HG03066 (cell line): ENCODE data around the gene MAP7D1.

Experiments used
- ATAC-seq: cut with Tn5 transposase; IDR thresholded peaks from one replicate; pipeline ENCODE4 v1.9.1; 2021; ENCODE audit warnings: low read depth; ENCODE audit not compliant: unreplicated experiment

MAP7D1 gene

DNA sequence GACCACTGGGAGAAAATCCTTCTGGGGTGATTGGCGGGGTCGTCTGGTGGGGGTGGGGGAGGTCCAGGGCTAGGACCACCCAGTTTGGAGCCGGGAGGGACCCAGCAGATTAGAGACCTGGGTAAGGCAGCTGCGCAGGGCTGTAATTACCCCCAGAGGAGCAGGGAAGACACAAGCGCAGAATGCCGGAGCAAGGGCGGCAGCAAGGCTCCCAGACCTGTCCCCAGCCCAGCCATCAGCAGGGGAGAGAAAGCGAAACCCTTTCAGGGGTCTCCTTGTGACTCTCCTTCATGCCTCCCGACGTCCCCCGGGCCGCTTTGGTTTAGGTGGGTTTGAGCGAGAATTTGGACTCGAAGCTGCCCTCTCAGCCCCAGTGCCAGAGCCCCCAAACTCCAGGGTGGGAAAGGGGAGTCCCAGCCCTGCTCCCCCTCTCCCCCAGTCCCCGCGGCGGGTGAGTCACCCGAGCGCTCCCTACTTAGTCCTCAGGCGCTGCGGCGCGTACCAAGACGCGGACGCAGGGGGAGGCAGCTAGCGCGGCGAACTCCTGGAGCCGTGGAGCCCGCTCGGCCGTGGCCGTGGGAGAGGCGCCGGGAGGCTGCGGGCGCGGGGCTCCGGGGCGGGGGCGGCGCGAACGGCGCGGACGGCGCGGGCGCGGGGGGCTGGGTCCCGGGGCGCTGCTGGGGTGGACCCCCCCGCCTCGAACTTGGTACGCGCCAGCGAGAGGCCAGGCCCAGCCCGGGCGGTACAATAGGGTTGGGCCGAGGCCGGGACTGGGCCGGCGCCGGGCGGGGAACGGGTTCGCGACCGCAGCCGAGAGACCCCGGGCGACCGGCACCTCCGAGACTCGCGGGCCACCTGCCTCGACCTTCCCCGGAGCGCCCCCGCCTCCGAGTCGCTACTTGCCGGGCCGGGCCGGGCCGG is at the start of gene MAP7D1:
Gene MAP7D1 (plus strand): TSS at position 753 of the 921 bp plus-strand sequence. CDS start 258 bp downstream, outside the sequence.
- peak; percentile 50 for ATAC-seq

- no peak for ATAC-seq
Measured at GRCh38 chr1:36106269-36106668, 49.7 kb upstream of the MAP7D1 start.

GRCh38 chr1:36107394-36107793 is 48.6 kb upstream of the MAP7D1 start:
- ATAC-seq = no peak

DNA sequence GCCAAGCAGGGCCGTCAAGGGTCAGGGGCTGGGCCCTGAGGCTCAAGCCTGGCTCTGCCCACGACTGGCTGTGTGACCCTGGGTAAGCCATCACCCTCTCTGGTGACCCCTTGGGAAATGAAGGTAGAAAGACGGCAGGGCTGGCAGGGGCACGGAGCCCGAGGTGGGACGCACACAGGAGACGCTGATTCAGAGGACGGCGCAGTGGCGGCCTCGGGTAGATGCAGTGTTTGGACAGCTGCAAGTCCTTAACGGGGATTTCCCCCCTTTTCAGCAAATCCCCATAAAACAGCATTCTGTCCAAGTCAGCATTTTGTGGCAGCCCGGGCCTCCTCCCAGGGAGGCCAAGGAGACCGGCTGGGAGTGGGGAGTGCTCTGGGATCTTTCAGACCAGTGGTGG is 47.6 kb upstream of the MAP7D1 start:
- ATAC-seq = no peak

GRCh38 chr1:36109041-36109679 is 46.8 kb upstream of the MAP7D1 start:
- ATAC-seq = no peak

- no peak for ATAC-seq
Measured at GRCh38 chr1:36111151-36111550, 44.8 kb upstream of the MAP7D1 start.

- ATAC-seq = no peak
Measured at GRCh38 chr1:36112823-36113222, 43.1 kb upstream of the MAP7D1 start.

DNA sequence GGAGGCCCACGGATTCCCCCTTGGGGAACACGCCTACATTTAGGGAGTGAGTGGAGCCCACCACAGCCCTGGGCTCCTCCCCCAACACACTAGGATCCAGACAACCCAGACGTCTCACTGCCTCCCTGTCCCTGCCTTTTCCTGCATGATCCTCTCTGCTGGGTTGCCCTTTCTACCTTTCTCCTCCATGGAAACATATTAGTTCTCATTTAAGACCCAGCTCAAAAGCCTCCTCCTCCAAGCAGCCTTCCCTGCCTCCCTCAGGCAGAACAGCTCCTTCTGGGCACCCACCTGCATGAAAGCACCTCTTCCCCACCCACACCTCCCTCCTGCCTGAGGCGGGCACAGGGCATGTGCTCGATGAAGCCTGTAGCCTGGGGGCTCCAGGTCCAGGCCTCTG is 41.6 kb upstream of the MAP7D1 start:
- ATAC-seq = no peak

DNA sequence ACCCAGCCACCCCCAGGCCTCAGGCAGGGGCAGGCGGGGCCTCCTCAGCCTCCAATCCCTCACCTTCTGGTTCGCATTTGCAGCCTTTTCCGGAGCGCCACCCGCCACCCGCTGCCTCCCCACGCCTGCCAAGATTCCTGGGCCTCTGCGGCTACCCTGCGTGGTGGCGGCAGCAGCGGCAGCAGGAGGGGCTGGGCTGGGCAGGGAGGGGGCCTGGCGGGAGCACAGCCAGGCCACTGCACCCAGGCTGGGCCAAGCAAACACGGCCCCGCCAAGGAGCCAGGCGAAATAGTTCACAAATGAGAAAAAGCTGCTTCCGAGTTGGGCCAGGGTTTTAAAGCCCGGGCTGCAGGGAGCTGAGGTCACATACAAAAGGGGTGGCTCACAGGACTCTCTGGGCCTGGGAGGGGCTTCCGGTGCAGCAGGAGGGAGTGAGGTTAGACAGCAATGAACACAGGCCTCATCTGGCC is 40.7 kb upstream of the MAP7D1 start:
- ATAC-seq = no peak

- no peak for ATAC-seq
Measured at GRCh38 chr1:36115931-36116330, 40.0 kb upstream of the MAP7D1 start.

GRCh38 chr1:36116901-36117300 is 39.1 kb upstream of the MAP7D1 start:
- no peak for ATAC-seq

DNA sequence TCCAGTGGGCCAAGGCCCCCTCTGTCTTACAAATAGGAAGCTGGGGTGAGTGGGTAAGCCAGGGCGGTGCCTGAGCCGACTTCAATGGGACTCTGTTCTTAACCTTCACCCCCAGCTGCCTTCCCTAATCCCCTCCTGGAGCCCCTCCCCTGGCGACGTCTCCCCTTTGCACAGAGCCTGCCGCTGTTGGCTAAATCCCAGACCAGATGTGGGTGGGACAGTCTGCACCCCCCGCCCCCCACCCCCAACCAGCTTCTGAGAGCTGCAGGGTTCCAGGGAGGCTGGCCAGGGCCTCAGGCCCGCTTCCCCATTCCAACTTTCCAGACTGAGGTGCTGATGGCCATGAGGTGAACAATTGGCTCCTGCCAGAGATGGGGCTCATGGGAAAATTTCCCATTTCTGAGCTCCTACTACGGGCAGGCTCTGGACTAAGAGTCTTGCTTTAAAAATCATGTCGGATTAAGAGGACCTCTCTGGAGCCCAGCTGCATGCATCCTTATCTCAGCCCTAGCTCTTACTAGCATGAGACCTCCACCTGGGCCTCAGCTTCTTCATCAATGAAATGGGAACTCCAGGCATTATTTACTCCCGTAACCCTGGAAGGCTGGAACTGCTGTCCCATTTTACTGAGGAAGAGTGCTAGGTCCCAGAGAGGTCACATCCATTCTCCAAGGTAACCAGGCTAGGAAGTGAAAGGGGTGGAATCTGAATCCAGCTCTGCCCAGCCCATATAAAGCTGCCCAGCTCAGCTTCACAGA is 37.3 kb upstream of the MAP7D1 start:
- ATAC-seq = no peak

GRCh38 chr1:36119456-36119855 is 36.5 kb upstream of the MAP7D1 start:
- ATAC-seq = no peak

DNA sequence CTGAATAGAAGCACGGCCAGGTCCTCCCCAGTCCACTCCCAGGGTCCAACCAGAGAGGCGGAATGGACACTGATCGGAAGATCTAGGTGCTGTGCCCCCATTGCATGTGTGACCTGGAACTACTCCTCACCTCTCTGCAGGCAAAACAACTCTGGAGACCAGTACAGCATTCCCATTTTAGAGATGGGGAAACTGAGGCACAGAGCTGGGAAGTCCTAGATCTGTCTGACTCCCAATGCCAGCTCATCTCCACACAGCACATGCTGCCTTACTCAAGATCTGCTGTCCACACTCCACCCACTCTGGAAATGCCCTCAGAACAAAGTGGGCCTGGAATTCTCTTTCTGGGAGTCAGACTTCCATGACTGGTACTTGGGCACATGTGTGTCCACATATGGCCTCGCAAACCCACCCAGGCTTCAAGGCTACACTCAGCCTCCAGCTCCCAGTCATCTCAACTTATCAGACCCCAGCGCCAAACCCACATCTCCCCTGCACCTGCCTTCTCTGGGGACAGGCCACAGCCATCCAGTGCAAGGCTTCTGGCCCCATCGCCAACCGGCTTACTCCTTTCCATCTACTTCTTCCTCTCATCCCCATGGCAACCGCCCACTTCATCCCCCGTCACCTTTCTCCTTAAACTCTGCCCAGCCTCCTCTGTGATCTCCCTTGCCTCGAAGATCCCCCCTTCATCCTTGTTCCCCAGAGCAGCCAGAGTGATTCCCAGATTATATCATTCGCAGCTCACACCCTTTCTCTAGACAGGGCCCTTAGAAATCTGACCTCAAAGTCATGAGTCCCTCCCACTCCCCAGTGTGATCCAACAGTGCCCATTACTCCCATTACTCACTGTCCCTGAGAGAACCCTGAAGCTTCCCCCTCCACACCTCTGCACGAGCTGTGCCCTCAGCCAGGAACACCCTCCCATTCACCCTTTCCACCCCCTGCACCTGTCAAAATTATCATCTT is 33.6 kb upstream of the MAP7D1 start:
- ATAC-seq = no peak

DNA sequence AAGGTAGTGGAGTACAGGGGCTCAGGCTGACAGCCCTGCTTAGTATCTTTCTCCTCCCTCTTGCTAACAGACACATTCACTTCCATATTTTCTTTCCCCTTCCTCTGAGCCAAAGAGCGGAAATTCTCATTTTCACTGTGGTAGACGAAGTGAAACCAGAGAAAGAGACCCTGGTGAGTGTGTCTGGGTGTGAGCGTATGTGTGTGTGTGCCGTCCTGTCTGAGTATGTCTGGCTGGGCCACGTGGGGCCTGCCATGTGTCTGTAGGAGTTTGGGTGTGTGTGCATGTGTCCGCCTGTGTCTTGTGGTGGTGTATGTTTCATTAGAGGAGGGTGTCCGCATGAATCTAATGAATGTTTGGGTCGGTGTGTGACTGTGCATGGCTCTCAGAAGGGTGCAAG is 32.6 kb upstream of the MAP7D1 start:
- no peak for ATAC-seq

DNA sequence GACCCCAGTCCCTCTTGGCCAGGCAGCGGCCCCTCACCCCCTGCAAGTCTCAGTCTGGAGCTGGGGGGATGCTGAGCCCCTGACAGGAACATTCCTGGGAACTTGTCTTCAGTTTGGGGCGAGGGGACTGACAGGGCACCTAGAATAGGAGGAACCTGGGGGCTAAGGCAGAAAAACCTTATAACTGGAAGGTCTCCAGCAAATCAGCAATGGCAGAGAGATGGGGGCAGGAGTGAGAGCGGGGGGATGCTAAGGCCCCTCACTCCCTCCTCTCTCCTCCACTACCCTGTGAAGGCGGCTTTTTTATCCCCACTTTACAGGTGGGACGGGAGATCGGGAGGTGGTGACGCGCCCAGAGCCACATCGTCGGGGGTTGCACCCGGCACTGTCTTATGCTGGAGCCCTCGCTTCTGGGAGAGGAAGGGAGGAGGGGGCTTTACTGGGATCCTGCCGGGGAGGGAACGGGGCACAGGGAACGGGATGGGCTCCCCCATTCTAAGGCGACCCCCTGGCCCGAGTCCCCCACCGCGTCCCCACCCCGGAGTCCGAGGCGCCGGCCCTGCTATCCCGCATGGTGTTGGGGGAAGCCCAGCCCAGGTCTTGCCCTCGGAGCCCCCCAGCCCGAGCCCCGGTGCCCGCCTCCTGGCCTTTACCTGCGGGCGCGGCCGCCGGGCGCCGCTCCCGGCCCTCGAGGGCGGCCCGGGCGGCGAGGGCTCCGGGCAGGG is 31.4 kb upstream of the MAP7D1 start:
- ATAC-seq = no peak

DNA sequence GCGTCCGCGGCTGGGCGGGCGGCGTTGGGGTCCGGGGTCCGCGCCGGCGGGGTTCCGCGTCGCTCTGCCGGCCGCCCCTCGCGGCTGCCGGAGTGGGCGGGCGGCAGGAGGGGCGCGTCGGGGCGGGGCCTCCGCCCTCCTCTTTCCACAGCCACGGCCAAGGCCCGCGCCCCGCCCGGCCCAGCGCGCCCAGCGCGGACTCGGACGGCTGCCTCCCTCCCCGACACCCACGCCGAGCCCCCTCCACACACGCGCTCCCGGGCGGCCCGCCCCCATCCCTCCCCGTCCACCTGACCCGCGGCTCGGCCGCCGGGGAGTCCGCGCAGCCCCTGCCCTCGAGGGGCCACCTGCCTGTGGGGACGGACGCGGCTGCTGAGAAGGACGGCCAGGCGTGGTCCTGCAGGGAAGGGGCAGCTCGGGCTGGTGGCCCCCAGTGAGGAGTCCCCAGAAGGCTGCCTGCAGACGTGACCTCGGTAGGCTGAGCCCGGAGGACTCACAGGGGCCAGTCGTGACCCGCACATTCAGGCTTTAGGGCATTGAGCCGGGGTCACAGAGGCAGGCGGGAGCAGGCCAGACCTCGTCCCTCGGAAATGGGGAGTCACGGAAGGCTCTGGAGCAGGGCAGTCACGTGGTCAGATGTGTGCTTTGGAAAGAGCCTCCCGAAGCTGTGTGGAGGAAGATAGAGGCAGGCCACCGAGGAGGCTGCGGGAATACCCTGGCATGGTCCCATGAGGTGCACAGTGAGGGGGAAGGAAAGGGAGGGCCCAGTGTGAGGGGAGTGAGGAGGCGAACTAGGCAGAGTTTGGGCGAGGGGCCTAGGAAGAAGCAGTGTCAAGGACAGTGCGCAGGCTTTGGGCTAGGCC is 30.6 kb upstream of the MAP7D1 start, which contains the start of gene COL8A2:
Gene COL8A2 (minus strand): TSS at position 94 of the 863 bp plus-strand sequence. CDS start 24,980 bp downstream, outside the sequence.
- no peak for ATAC-seq

DNA sequence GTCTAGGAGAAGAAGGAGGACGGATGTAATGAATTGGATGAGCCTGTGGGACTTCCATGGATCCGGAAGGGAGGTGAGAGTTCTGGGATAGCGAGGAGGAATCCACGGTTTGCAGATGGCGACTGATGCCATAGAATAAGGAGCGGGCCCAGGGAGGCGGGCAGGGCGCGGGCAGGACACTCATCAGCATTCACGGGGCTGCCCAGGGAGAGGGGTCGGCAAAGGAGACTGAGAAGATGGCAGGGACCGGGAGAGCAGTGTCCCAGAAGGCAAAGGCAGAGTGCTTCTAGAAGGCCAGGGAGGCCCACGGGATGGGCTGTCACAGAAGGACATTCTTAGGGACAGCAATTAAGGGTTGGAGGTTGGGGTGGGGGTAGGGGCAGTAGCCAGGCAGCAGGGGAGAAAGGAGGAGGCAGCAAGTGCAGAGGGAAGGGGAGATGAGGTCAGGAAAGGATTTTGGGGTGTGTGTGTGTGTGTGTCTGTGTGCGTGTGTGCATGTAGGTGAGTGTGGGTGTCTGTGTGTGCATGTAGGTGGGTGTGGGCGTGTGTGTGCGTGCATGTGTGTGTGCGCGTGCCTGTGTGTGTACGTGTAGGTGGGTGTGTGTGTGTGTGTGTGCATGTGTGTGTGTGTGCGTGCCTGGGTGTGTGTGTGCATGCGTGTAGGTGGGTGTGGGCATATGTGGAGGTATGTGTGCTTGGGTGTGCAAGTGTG is 29.8 kb upstream of the MAP7D1 start:
- no peak for ATAC-seq
